Activated CD4-positive, alpha-beta T cell treated with anti-CD3 and anti-CD28 coated beads for 1 hour (primary cell): ENCODE data around the gene PLXNA1.

Experiments
- DNase-seq: peaks from one replicate; pipeline ENCODE4 v3.0.0-alpha.2; 2020

Gene PLXNA1

GRCh38 chr3:127003175-127003555, 20.2 kb downstream of the PLXNA1 start:
- DNase-seq, result no peak

DNA sequence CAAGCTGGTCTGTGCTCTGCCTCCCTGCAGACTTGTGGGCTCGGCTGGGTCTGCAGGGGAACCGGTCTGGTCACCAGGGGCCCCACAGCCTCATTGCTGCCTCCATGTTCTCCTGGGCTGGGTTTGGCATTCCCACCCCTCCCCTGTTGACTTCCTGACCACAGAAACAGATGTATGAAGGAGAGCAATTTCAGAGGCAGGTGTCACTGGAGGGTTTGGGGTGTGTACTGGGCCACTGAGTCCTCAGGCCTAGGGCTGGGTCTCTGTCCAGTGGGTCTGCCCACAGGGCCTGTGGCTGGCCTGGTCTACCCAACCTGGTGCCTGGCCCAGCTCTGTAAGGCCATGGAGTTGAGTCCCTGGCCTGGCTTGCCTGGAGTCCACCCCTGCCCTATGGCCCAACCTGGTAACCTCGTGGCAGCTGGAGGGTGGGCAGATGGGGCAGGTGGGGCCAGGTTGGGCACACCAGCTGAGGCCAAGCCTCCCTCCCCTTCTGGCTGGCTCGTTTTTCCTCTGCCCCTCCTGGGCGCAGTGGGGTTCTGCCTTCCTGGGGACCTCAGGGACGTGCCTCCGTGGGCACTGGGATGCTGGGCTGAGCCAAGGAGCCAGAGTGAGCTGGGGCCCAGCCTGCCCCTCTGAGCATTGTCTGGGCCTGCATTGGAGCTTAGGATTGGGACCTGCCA, 20.8 kb downstream of the PLXNA1 start:
- no peak for DNase-seq

DNA sequence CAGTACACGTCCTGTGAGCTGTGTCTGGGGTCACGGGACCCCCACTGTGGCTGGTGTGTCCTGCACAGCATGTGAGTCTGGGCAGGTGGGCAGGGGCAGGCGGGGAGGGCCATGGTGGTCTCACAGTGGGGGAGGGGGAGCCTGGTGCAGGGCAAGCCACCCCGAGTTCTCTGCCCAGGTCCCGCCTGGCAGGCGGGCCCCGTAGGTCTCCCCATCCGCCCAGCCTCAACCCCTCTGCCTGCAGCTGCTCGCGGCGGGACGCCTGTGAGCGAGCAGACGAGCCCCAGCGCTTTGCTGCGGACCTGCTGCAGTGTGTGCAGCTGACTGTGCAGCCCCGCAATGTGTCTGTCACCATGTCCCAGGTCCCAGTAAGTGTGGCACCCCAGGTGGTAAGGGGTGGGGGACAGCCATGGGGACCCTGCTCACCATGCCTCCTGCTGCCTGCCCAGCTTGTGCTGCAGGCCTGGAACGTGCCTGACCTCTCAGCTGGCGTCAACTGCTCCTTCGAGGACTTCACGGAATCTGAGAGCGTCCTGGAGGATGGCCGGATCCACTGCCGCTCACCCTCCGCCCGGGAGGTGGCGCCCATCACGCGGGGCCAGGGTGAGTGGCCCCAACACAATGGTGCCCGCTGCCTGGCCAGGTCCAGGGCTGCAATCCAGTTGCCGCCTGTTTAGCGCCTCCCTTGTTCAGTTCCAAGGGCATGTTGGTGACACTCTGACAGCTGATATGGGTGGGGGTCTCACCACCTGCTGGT, 21.9 kb downstream of the PLXNA1 start:
- no peak for DNase-seq

DNA sequence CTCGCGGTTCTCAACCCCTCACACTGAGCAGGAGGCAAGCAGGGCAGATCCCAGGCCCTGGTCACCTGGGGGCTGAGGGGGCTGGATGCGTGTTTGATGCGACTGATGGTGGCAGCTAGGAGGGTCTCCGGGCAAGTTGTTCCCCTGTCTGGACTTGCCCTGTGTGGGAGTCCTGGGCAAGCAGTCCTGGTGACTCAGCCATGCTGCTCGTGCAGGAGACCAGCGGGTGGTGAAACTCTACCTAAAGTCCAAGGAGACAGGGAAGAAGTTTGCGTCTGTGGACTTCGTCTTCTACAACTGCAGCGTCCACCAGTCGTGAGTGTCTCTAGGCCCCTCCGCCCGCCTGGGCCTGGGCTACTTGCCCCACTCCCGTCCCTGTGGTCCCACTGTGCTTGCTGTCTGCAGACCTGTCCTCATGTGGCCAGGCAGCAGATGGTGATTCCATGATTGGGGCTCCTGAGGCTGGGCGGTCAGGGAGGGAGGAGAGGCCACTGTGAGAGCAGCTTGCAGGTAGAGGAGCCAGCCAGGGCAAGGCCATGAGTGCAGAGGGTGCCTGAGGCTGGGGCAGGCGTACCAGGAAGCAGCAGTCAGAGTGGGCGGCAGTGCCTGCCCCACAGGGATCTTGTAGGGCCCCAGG, 23.1 kb downstream of the PLXNA1 start:
- no peak for DNase-seq

DNA sequence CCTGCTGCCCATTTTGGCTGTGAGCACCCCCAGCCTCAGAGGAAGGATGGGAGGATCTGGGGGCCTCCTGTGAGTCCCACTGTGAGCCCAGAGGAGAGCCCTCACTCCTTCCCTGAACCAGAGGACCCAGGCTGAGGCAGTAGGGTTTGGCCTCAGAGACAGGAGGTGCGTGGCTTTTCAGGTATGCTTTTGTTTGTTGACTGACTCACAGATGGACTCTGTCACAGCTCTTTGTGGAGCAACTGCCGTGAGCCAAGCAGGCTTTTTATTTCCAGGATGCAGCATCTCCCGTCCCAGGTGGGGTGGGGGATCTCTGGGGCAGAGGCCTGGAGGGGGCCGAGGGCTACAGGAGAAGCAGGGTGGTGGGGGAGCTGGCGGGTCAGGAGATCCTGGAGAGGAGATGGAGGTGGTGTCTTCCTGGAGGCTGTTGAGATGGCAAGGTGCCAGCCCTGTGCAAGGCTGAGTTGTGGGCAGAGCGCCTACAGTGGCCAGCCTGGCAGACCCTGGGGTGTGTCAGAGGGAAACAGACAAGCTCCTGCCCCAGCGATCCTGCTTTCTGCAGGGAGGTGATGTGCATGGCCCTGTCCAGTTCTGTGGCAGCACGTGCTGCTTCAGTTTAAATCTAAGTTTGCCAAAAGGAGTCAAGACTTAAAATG, 24.0 kb downstream of the PLXNA1 start:
- DNase-seq, result no peak

DNA sequence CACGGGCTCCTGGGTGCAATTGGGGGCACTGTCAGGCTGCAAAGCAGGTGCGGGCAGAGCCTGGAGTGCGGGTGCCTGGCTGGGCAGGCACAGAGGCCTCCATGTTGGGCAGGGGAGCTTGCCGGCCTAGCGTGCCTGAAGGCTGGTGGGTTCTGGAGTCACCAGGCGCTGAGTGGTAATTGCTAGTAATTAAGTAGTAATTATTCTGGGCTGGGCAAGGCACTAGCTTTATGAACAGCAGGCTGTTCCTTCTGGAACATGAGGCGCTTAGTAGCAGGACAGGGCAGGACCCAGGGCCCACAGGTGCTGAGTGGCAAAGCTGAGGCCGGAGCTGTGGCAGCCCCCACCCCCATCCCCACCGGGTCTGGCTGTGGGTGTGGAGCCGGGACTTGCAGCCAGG, 25.3 kb downstream of the PLXNA1 start:
- no peak for DNase-seq

DNA sequence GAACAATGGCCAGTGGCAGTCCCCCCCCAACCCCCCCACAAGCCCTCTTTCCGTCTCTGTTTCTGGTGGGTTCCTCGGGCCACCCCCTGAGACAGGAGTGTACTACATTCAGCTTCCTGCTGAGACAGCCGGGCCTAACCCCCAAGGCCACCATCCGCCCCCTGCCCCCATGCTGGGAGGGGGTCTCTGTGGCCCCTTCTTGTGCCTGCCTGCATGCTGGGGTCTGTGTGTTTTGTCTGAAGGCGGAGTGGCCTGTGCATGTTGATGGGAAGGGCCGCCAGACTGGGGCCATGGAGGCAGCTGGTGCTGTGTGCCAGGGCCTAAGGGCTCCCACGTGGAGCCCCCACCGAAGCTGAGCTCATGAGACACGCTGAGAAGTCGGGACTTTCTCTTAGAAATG, 26.6 kb downstream of the PLXNA1 start:
- DNase-seq, result no peak

DNA sequence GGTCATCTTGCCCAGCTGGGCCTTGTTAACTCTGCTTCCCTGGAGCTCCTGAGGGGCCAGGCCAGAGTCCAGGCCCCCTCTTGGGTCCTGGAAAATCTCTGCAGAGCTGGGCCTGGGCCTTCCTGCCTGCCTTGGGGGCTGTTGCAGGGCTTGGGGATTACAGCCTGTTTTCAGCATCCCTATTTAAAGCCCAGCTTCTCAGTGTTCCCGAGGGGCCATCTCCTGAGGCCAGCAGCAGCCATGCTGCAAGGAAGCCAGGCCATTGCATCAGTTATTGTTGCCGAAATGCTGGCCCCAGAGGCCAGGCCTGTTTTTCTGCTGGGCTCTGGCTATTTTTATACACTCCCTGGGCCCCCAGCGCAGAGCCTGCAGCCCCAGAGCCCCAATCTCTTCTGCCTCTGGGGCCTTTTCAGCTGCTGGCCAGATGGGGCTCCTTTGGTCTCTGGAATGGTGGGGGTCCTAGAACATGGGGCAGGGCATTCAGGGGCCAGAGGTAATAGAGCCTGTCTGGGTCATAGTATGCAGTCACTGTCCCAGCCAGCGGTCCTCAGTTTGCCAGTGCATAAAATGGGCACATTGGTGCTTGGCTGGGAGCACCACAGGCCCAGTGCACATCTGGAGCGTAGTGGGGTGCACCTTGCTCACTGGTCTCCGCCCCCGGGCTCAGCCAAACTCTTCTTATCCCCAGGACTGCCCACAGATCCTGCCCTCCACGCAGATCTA, 28.5 kb downstream of the PLXNA1 start:
- DNase-seq, result no peak

DNA sequence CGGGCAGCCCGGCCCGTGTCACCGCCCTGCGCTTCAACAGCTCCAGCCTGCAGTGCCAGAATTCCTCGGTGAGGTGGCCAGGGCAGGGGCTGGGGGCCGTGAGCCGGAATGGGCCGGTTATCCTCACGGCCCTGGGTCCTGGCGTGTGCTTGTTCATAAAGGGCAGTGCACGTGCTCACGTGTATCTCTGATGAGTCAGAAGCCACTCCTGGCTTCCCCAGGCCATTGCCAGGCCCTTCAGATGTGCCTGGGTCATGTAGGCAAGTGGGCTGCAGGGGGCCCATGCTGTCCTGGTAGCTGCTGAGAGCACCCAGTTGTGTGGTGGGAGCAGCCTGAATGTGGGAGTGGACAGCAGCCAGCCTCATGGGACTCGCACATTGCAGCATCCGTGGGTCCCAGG, 29.2 kb downstream of the PLXNA1 start:
- DNase-seq, result no peak

- DNase-seq, result no peak
Observed at GRCh38 chr3:127013181-127013580, 30.3 kb downstream of the PLXNA1 start.

DNA sequence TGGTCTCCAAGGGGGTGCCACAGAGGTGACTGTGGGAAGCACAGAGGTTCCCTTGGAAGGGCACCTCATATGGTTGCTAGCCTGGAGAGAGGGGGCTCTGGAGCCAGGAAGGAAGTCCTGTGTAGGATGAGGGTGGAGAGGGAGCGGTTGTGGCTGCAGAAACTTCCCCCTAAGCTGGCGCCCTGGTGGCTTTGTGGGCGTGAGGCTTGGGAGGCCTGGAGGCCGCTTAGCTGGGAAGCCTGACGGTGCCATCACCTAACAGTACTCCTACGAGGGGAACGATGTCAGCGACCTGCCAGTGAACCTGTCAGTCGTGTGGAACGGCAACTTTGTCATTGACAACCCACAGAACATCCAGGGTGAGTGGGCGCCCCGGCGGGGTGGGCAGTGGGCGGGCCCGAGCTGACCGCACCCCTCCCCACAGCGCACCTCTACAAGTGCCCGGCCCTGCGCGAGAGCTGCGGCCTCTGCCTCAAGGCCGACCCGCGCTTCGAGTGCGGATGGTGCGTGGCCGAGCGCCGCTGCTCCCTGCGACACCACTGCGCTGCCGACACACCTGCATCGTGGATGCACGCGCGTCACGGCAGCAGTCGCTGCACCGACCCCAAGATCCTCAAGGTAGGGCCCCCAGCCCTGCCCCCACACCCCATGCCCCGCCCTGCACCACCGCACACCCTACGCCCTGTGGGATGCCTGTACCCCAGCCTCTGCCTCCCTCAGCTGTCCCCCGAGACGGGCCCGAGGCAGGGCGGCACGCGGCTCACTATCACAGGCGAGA, 31.0 kb downstream of the PLXNA1 start:
- DNase-seq, result no peak

DNA sequence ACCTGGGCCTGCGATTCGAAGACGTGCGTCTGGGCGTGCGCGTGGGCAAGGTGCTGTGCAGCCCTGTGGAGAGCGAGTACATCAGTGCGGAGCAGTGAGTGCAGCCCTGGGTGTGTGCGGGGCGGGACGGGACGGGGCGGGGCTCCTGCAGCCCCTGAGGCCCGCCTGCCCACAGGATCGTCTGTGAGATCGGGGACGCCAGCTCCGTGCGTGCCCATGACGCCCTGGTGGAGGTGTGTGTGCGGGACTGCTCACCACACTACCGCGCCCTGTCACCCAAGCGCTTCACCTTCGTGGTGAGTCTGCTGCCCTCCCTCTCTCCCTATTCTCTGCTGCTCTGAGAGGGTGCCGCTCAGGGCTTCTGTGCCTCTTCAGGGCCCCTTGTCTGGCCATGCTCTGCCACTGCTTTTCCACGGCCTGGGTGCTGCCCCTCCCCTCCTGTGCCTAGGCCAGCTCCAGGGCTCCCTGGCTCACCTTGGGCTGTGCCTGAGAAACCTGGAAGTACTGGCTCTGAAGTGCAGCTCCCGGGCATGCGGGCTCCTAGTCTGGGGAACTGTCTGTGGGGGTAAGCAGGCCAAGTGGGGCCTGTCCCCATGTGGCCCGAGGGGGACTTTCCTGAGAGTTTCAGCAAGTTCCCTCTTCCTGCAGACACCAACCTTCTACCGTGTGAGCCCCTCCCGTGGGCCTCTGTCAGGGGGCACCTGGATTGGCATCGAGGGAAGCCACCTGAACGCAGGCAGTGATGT, 31.8 kb downstream of the PLXNA1 start:
- no peak for DNase-seq

DNA sequence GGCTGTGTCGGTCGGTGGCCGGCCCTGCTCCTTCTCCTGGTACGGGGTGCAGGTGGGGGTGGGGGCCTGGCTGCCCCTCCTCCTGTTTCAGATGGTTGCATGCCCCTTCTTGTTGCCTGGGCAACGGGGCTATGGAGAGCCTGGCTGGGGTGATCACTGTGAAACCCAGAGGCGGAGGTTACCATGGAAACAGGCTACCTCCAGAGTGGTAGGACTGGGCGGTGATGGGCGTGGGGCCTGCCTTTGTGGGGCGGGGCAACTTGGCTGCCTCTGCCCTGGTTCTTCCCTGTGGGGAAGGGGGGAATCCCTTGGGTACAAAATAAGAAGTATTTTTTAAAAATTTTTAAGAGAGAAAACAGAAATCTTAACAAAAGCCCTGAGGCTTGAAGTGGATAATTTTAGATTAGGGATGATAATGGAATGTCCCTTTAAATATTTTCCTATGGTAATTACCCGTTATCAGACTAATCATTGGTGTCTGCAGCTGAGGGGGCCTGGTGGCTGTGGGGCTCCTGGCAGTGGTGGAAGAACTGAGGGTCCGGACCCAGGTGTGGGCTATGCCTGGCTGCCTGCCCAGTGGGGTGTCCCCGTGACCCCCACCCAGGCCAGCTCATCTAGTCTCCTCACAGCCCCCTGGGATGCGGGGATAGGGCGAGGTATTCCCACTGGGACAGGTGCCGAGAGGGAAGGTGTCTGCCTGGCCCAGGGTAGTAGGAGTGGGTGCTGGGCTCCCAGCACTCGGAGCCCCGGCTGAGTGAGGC, 32.5 kb downstream of the PLXNA1 start:
- no peak for DNase-seq

GRCh38 chr3:127016043-127016343, 33.1 kb downstream of the PLXNA1 start:
- no peak for DNase-seq

GRCh38 chr3:127016461-127016860, 33.5 kb downstream of the PLXNA1 start:
- DNase-seq, result no peak

- DNase-seq, result no peak
Observed at GRCh38 chr3:127017229-127017628, 34.3 kb downstream of the PLXNA1 start.

GRCh38 chr3:127017781-127018180, 34.9 kb downstream of the PLXNA1 start:
- no peak for DNase-seq

- DNase-seq, result no peak
Observed at GRCh38 chr3:127018306-127018828, 35.5 kb downstream of the PLXNA1 start.

GRCh38 chr3:127019449-127019848, 36.5 kb downstream of the PLXNA1 start:
- DNase-seq, result no peak

DNA sequence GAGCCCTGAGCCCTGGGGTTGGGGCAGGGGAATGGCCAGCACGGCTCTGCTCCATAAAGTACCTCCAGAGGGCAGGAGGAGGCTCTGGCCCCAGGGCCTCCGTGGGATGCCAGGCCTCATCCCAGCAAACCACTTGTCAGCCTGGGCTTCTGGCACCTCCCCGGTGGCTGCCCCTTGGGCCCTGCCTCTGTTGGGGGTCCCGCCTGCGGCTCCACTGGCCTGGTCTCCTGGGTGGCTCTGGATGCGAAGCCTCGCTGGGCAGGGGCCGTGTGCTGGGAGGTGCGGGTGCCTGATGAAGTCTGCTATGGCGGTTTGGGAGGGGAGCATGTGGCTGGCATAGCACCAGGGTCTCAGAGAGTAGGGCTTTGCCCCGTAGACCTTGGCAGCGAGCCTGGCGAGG, 37.6 kb downstream of the PLXNA1 start:
- DNase-seq, result no peak

DNA sequence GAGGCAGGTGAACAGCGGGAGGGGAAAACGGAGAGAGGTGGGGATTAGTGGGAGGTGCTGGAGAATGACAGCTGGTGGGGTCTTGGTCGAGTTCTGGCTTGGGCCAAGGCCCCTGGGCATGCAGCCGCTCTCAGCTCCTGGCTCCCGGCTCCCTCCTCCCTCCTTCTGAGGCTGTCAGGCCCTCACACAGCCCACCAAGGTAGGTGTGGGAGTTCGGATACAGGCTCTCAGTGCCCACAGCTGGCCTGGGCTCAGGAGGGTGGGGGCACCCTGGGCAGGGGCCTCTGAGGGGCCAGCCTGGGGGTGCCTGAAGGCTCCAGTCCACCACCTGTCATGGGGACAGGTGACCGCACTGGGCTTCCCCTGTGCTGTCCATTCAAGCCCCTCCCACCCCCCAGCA, 39.9 kb downstream of the PLXNA1 start:
- no peak for DNase-seq
